IMR-90 (cell line): ENCODE measurements around the gene RAD51C. TPM values are rescaled to one million over a fixed set of nuclear protein-coding genes. Genes with fewer than 3 reads are reported as not detected.
"Not testable (repeated sequence)": the region's sequence is repeated elsewhere in the genome, so short reads cannot be mapped to it uniquely, and the experiment has no call there.

Experiments used
- ATAC-seq: fragments of 200-7000 bp; cut with Tn5 transposase; 2 replicates; pipeline ENCODE4 v1.9.1; 2020; ENCODE audit warnings: low read depth, mild to moderate bottlenecking, moderate library complexity
- BruUV-seq: library from RNA; stranded (reverse); fragments of 400-500 nt; replicated peaks from 2 replicates; lab custom pipeline; 2021; lab: Mats Ljungman, UMichigan
- CTCF ChIA-PET: fragments of 300-600 bp; formaldehyde crosslinking; extraction: SDS; loops from one replicate; lab custom pipeline; 2021; ENCODE audit warnings: antibody characterized with exemption; lab: Yijun Ruan, JAX
- POLR2A ChIA-PET: fragments of 300-600 bp; sonication (Branson Sonifier 250); formaldehyde crosslinking; loops from one replicate; lab custom pipeline; 2022; ENCODE audit warnings: antibody characterized with exemption; ENCODE audit not compliant: unreplicated experiment; lab: Charles Lee
- DNase-seq: peaks from one replicate; pipeline ENCODE4 v3.0.0; 2013
- H2AFZ ChIP-seq: replicated peaks from 2 replicates; pipeline ENCODE3; 2013; ENCODE audit warnings: low read length, mild to moderate bottlenecking; ENCODE audit not compliant: poor library complexity
- H2AK5ac ChIP-seq: 2 replicates; pipeline ENCODE4 v1.6.1; 2013; ENCODE audit warnings: low read depth, low read length, inconsistent platforms
- H2AK9ac ChIP-seq: replicated peaks from 2 replicates; pipeline ENCODE3; 2013; ENCODE audit warnings: mild to moderate bottlenecking, low read depth, low read length, moderate library complexity; ENCODE audit not compliant: poor library complexity
- H2BK120ac ChIP-seq: 2 replicates; pipeline ENCODE4 v1.6.1; 2013; ENCODE audit warnings: low read depth, low read length, inconsistent platforms
- H2BK15ac ChIP-seq: 3 replicates; pipeline ENCODE4 v1.6.1; 2013; ENCODE audit warnings: low read depth, low read length, inconsistent platforms
- H2BK20ac ChIP-seq: 2 replicates; pipeline ENCODE4 v1.6.1; 2013; ENCODE audit warnings: low read depth, mild to moderate bottlenecking, inconsistent platforms, low read length, moderate library complexity
- H2BK5ac ChIP-seq: 2 replicates; pipeline ENCODE4 v1.6.1; 2013; ENCODE audit warnings: mild to moderate bottlenecking, low read depth, low read length, inconsistent platforms; ENCODE audit not compliant: poor library complexity, severe bottlenecking
- H3K14ac ChIP-seq: replicated peaks from 2 replicates; pipeline ENCODE4 v1.6.1; 2013; ENCODE audit warnings: low read depth, low read length, inconsistent platforms
- H3K18ac ChIP-seq: 2 replicates; pipeline ENCODE4 v1.6.1; 2013; ENCODE audit warnings: low read depth, low read length, control low read depth
- H3K23ac ChIP-seq: 2 replicates; pipeline ENCODE4 v1.6.1; 2013; ENCODE audit warnings: low read depth, low read length, inconsistent platforms
- H3K27ac ChIP-seq: 2 replicates; pipeline ENCODE4 v1.5.1; 2013; ENCODE audit warnings: mild to moderate bottlenecking, control low read depth, low read length; ENCODE audit not compliant: insufficient read depth
- H3K27me3 ChIP-seq: 2 replicates; pipeline ENCODE4 v1.6.1; 2013; ENCODE audit warnings: low read length; ENCODE audit not compliant: control insufficient read depth, insufficient read depth
- H3K36me3 ChIP-seq: 2 replicates; pipeline ENCODE4 v1.6.1; 2013; ENCODE audit warnings: low read length, mixed read lengths; ENCODE audit not compliant: control insufficient read depth, insufficient read depth
- H3K4ac ChIP-seq: 2 replicates; pipeline ENCODE4 v1.6.1; 2013; ENCODE audit warnings: low read depth, low read length, inconsistent platforms
- H3K4me1 ChIP-seq: 2 replicates; pipeline ENCODE4 v1.6.1; 2013; ENCODE audit warnings: low read length, mixed read lengths; ENCODE audit not compliant: control insufficient read depth, insufficient read depth
- H3K4me2 ChIP-seq: 2 replicates; pipeline ENCODE4 v1.6.1; 2013; ENCODE audit warnings: low read depth, mild to moderate bottlenecking, control low read depth, low read length, moderate library complexity
- H3K4me3 ChIP-seq: 2 replicates; pipeline ENCODE4 v1.5.1; 2013; ENCODE audit warnings: low read depth, mild to moderate bottlenecking, control low read depth, low read length, moderate library complexity; ENCODE audit not compliant: insufficient read depth
- H3K56ac ChIP-seq: 2 replicates; pipeline ENCODE4 v1.6.1; 2013; ENCODE audit warnings: low read length, inconsistent platforms; ENCODE audit not compliant: insufficient read depth; ENCODE audit errors: extremely low read depth
- H3K79me1 ChIP-seq, 2 experiments: 2 replicates each; pipeline ENCODE4 v1.6.1; 2013; ENCODE audit warnings: low read length in 2 of 2, inconsistent platforms in 1 of 2, low read depth in 1 of 2
- H3K9ac ChIP-seq: 2 replicates; pipeline ENCODE4 v1.6.1; 2013; ENCODE audit warnings: low read depth, low read length, control low read depth
- H3K9me1 ChIP-seq: 2 replicates; pipeline ENCODE4 v1.6.1; 2013; ENCODE audit warnings: low read length, inconsistent platforms; ENCODE audit not compliant: insufficient read depth
- H3K9me3 ChIP-seq: 2 replicates; pipeline ENCODE4 v1.6.1; 2013; ENCODE audit warnings: low read length; ENCODE audit not compliant: control insufficient read depth, insufficient read depth
- H4K20me1 ChIP-seq: 2 replicates; pipeline ENCODE4 v1.6.1; 2013; ENCODE audit warnings: low read length, inconsistent platforms; ENCODE audit not compliant: insufficient read depth
- H4K5ac ChIP-seq: 2 replicates; pipeline ENCODE4 v1.6.1; 2013; ENCODE audit warnings: mild to moderate bottlenecking, low read depth, low read length, control low read depth
- H4K8ac ChIP-seq, 2 experiments: 2 replicates each; pipeline ENCODE4 v1.6.1; 2013; ENCODE audit warnings: low read depth in 2 of 2, low read length in 2 of 2, control low read depth in 1 of 2, inconsistent platforms in 1 of 2
- H4K91ac ChIP-seq: 2 replicates; pipeline ENCODE4 v1.6.1; 2013; ENCODE audit warnings: low read depth, low read length, inconsistent platforms; ENCODE audit not compliant: insufficient read depth
- FOS ChIP-seq: fragments of 150-350 bp; IDR thresholded peaks from 2 replicates; pipeline ENCODE4 v1.6.1; 2016; ENCODE audit warnings: low read depth, low read length
- MAZ ChIP-seq: IDR thresholded peaks from 2 replicates; pipeline ENCODE4 v1.6.1; 2012; ENCODE audit warnings: low read depth, mild to moderate bottlenecking, low read length, improper control_type of control experiment, moderate library complexity, borderline replicate concordance
- RAD21 ChIP-seq: IDR thresholded peaks from 2 replicates; pipeline ENCODE4 v1.6.1; 2012; ENCODE audit warnings: low read length, improper control_type of control experiment
- RFX5 ChIP-seq: IDR thresholded peaks from 2 replicates; pipeline ENCODE4 v1.8.0; 2012; ENCODE audit warnings: low read depth, mild to moderate bottlenecking, low read length, moderate library complexity
- SMC3 ChIP-seq: fragments of 150-350 bp; IDR thresholded peaks from 2 replicates; pipeline ENCODE4 v1.6.1; 2016; ENCODE audit warnings: low read depth, mild to moderate bottlenecking, antibody characterized with exemption, low read length, moderate library complexity
- USF2 ChIP-seq: fragments of 150-350 bp; IDR thresholded peaks from 2 replicates; pipeline ENCODE4 v1.6.1; 2017; ENCODE audit warnings: mild to moderate bottlenecking, antibody characterized with exemption, low read length, low read depth
- WGBS, 2 experiments: methylation state at CpG; one replicate each; pipeline versions ENCODE4 v1.1.5 to v1.1.7; 2013; ENCODE audit warnings: missing lambda C conversion rate in 2 of 2; ENCODE audit not compliant: insufficient read length in 1 of 2; ENCODE audit errors: extremely low coverage in 2 of 2; 5-methylcytosine and 5-hydroxymethylcytosine counted together
- dilution Hi-C: fragments of 300-500 bp; cut with HindIII; formaldehyde crosslinking; loops from one replicate; pipeline ENCODE4 v1.14.3; 2018; ENCODE audit warnings: low sequenced_read_pairs; ENCODE audit not compliant: unreplicated experiment
- in situ Hi-C: fragments of 300-500 bp; cut with MboI; formaldehyde crosslinking; loops from 3 replicates; pipeline ENCODE4 v1.14.3; 2019; ENCODE audit warnings: low sequenced_read_pairs, inconsistent platforms, mixed read lengths
- intact Hi-C: fragments of 100-400 bp; cut with micrococcal nuclease; formaldehyde crosslinking; loops from 2 replicates; pipeline ENCODE4 v1.10.0; 2022
- polyA plus RNA-seq, 3 experiments: library from polyadenylated mRNA; depleted of rRNA; stranded (reverse); fragments of >200 nt; gene quantifications; 2 replicates each; pipeline ENCODE4 v1.2.3, GENCODE V29; 2012; ENCODE audit warnings: low replicate concordance in 1 of 3
- total RNA-seq: library from RNA; depleted of rRNA; stranded (reverse); fragments of >200 nt; gene quantifications from 2 replicates; pipeline ENCODE4 v1.2.3, GENCODE V29; 2012

RAD51C gene
- total and polyA plus RNA-seq, 2 of the 4 experiments (the other 2 are of a cell fraction) = 21.1 to 28.3 TPM

DNA sequence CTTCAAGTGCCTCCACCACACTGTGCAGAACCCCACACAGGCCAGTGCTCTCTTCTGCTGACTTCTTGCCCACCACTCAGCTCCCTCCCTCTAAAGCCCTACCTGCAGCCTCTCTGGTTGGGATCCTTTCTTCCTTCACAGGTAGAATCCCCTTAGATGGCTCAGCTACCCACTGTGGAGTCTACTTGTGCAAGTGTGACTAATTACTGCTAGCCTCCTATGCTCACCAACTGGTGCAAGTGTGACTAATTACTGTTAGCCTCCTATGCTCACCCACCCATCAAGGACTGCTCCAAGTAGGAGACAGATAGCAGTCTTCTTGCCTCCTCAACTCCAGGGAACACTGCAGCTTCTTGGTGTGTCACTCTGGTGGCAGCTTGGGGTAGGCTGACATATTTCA lies 44.2 kb upstream of the RAD51C start:
- Histone ChIP-seq H3K9me3 (no peaks in the 10 kb centered on the region), H3K14ac (no peak overlapping the region), H3K27ac (no peak overlapping the region), H3K79me1 (no peaks in the 10 kb centered on the region), H3K56ac (no peak overlapping the region), H2AK9ac (no peak overlapping the region), H3K4me2 (no peak overlapping the region), H2BK20ac (no peak overlapping the region), H4K91ac (no peak overlapping the region), H3K36me3 (no peaks in the 10 kb centered on the region), H3K27me3 (peaks cover 4% of the 10 kb centered on the region), H3K23ac (no peak overlapping the region), H3K4ac (no peak overlapping the region), H2BK5ac (no peak overlapping the region), H3K18ac (no peak overlapping the region), H3K4me1 (no peaks in the 10 kb centered on the region), H2BK120ac (no peak overlapping the region), H4K5ac (no peak overlapping the region), H4K8ac (no peak overlapping the region), H3K4me3 (no peak overlapping the region), H3K9me1 (no peaks in the 10 kb centered on the region), H2AK5ac (no peak overlapping the region), H3K9ac (no peak overlapping the region), H2AFZ (peak overlapping the region; percentile 3), H4K20me1 (no peaks in the 10 kb centered on the region), H2BK15ac (no peak overlapping the region)
- in situ Hi-C loops = no loop called here
- no TSS peak for BruUV-seq
- ChIA-PET POLR2A (no interaction called here), CTCF (no interaction called here)
- ATAC-seq (no peak), DNase-seq (no peak)
- intact Hi-C loops = no loop called here
- TF ChIP-seq RFX5 (no peak), FOS (no peak), SMC3 (no peak), RAD21 (no peak), MAZ (no peak), USF2 (no peak)
- dilution Hi-C loops = no loop called here

GRCh38 chr17:58657962-58658803 lies 34.2 kb upstream of the RAD51C start:
- CTCF ChIA-PET, dilution Hi-C loops: not testable (repeated sequence)

More at GRCh38 chr17:58657962-58658803, 34.2 kb upstream of the RAD51C start:
- H3K36me3 ChIP-seq, H3K4me3 ChIP-seq, H3K4ac ChIP-seq, H2AK9ac ChIP-seq, H3K9ac ChIP-seq, H2AFZ ChIP-seq, H2BK15ac ChIP-seq, H3K56ac ChIP-seq, H2AK5ac ChIP-seq, H3K27ac ChIP-seq, H4K5ac ChIP-seq, H4K91ac ChIP-seq, DNase-seq, H4K20me1 ChIP-seq, H2BK120ac ChIP-seq, H3K27me3 ChIP-seq, H3K4me1 ChIP-seq, H3K9me1 ChIP-seq, ATAC-seq, in situ Hi-C loops, H2BK5ac ChIP-seq, H3K14ac ChIP-seq, H2BK20ac ChIP-seq, H3K23ac ChIP-seq, H3K9me3 ChIP-seq, H4K8ac ChIP-seq, H3K18ac ChIP-seq, H3K79me1 ChIP-seq, BruUV-seq: not testable (repeated sequence)
- POLR2A ChIA-PET = interaction anchor here (2.3 kb wide), 1 partner anchor 26 kb away, joined by 8 read pairs; no protein-coding TSS in a partner anchor
- WGBS, 2 experiments = no CpG with 5 or more reads among the region's 10 CpGs
- intact Hi-C loops = loop anchor here (1.0 to 10.0 kb wide), 3 partner anchors 57 to 344 kb away; no protein-coding TSS in a partner anchor
- H3K4me2 ChIP-seq = peak overlapping the region; percentile 67; the same call in 1 of the 2 replicates
